HEK293 (cell line): ENCODE data around the gene CLIC4.

Experiments used
- CTCF ChIA-PET: fragments of 350-600 bp; formaldehyde crosslinking; extraction: SDS; loops from one replicate; lab custom pipeline; 2021; ENCODE audit warnings: antibody characterized with exemption; lab: Yijun Ruan, JAX
- POLR2A ChIA-PET: fragments of 300-600 bp; formaldehyde crosslinking; extraction: SDS; loops from one replicate; lab custom pipeline; 2020; ENCODE audit warnings: antibody characterized with exemption, inconsistent platforms; lab: Yijun Ruan, JAX
- H3K27ac ChIP-seq: fragments of 200-500 bp; sonication (Bioruptor generic); 2 replicates; pipeline ENCODE4 v1.5.1; 2014; ENCODE audit warnings: low read depth, low read length, control low read depth, inconsistent platforms; ENCODE audit errors: extremely low read depth
- H3K36me3 ChIP-seq, 2 experiments: fragments of 200-500 bp in 1 of 2; sonication (Bioruptor generic) in 1 of 2; 1 replicate in 1 of 2; 2 replicates in 1 of 2; pipeline ENCODE4 v1.5.1; 2014 to 2017; ENCODE audit warnings: inconsistent platforms in 2 of 2, low read length in 2 of 2; ENCODE audit not compliant: control insufficient read depth in 2 of 2, insufficient read depth in 1 of 2
- H3K4me1 ChIP-seq: fragments of 200-500 bp; sonication (Bioruptor generic); 2 replicates; pipeline ENCODE4 v1.5.1; 2014; ENCODE audit warnings: mild to moderate bottlenecking, low read length, inconsistent platforms; ENCODE audit not compliant: control insufficient read depth, insufficient read depth
- H3K4me3 ChIP-seq: 2 replicates; pipeline ENCODE4 v1.5.1; 2011; ENCODE audit warnings: low read depth, mild to moderate bottlenecking, control low read depth, low read length, moderate library complexity
- H3K9me3 ChIP-seq: fragments of 200-500 bp; sonication (Bioruptor generic); 2 replicates; pipeline ENCODE4 v1.5.1; 2014; ENCODE audit warnings: low read depth, low read length, inconsistent platforms; ENCODE audit not compliant: control insufficient read depth, insufficient read depth
- GLI2 ChIP-seq: fragments of 450-650 bp; formaldehyde crosslinking; IDR thresholded peaks from 2 replicates; pipeline ENCODE4; 2017; ENCODE audit warnings: missing biosample characterization, missing genetic modification characterization, low read depth, borderline replicate concordance
- HOXC10 ChIP-seq: sonication (generic); formaldehyde crosslinking; IDR thresholded peaks from 2 replicates; pipeline ENCODE4 v1.8.1; 2023; ENCODE audit warnings: mild to moderate bottlenecking, missing genetic modification reagents
- OSR2 ChIP-seq: fragments of 450-650 bp; formaldehyde crosslinking; IDR thresholded peaks from 2 replicates; pipeline ENCODE4 v1.5.1; 2016; ENCODE audit warnings: missing biosample characterization, missing genetic modification characterization
- PRDM1 ChIP-seq: fragments of 450-650 bp; formaldehyde crosslinking; IDR thresholded peaks from 2 replicates; pipeline ENCODE4; 2016; ENCODE audit warnings: missing biosample characterization, missing genetic modification characterization
- YY2 ChIP-seq: fragments of 450-650 bp; formaldehyde crosslinking; IDR thresholded peaks from 2 replicates; pipeline ENCODE4 v1.5.1; 2016; ENCODE audit warnings: missing biosample characterization, missing genetic modification characterization
- ZFP69B ChIP-seq: fragments of 450-650 bp; formaldehyde crosslinking; IDR thresholded peaks from 2 replicates; pipeline ENCODE4 v1.5.1; 2016; ENCODE audit warnings: missing biosample characterization, missing genetic modification characterization
- ZNF132 ChIP-seq: fragments of 450-650 bp; formaldehyde crosslinking; IDR thresholded peaks from 2 replicates; pipeline ENCODE4 v1.5.1; 2017; ENCODE audit warnings: missing biosample characterization, missing genetic modification characterization, borderline replicate concordance
- ZNF248 ChIP-seq: fragments of 450-650 bp; formaldehyde crosslinking; IDR thresholded peaks from 2 replicates; pipeline ENCODE4 v1.5.1; 2017; ENCODE audit warnings: missing biosample characterization, missing genetic modification characterization
- ZNF354C ChIP-seq: fragments of 450-650 bp; formaldehyde crosslinking; IDR thresholded peaks from 2 replicates; pipeline ENCODE4 v1.5.1; 2016; ENCODE audit warnings: missing biosample characterization, missing genetic modification characterization, low read depth, borderline replicate concordance
- ZNF596 ChIP-seq: fragments of 450-650 bp; IDR thresholded peaks from 2 replicates; pipeline ENCODE4 v1.5.0; 2018; ENCODE audit warnings: missing biosample characterization, mild to moderate bottlenecking, missing genetic modification characterization, moderate library complexity
- ZNF600 ChIP-seq: fragments of 450-650 bp; formaldehyde crosslinking; IDR thresholded peaks from 2 replicates; pipeline ENCODE4 v1.5.1; 2016; ENCODE audit warnings: missing biosample characterization, missing genetic modification characterization
- ZNF624 ChIP-seq: fragments of 450-650 bp; formaldehyde crosslinking; IDR thresholded peaks from 2 replicates; pipeline ENCODE4 v1.5.1; 2017; ENCODE audit warnings: missing biosample characterization, missing genetic modification characterization
- ZXDB ChIP-seq: fragments of 450-650 bp; formaldehyde crosslinking; IDR thresholded peaks from 2 replicates; pipeline ENCODE4 v1.5.1; 2016; ENCODE audit warnings: missing biosample characterization, missing genetic modification characterization
- TF ChIP-seq, protein P1 (sequence below): fragments of 450-650 bp; IDR thresholded peaks from 2 replicates; pipeline ENCODE4 v1.5.1; 2018; ENCODE audit warnings: missing biosample characterization, missing genetic modification characterization
- TF ChIP-seq, protein P2 (sequence below): fragments of 450-650 bp; formaldehyde crosslinking; IDR thresholded peaks from 2 replicates; pipeline ENCODE4 v1.5.1; 2016; ENCODE audit warnings: missing biosample characterization, missing genetic modification characterization
- TF ChIP-seq, protein P3 (sequence below): fragments of 450-650 bp; formaldehyde crosslinking; IDR thresholded peaks from 2 replicates; pipeline ENCODE4 v1.5.1; 2016; ENCODE audit warnings: missing biosample characterization, missing genetic modification characterization
- TF ChIP-seq, protein P4 (sequence below): fragments of 450-650 bp; formaldehyde crosslinking; IDR thresholded peaks from 2 replicates; pipeline ENCODE4 v1.5.1; 2016; ENCODE audit warnings: missing biosample characterization, missing genetic modification characterization
- TF ChIP-seq, protein P5 (sequence below): fragments of 450-650 bp; formaldehyde crosslinking; IDR thresholded peaks from 2 replicates; pipeline ENCODE4 v1.5.1; 2016; ENCODE audit warnings: missing biosample characterization, missing genetic modification characterization, low read depth

Gene CLIC4

DNA sequence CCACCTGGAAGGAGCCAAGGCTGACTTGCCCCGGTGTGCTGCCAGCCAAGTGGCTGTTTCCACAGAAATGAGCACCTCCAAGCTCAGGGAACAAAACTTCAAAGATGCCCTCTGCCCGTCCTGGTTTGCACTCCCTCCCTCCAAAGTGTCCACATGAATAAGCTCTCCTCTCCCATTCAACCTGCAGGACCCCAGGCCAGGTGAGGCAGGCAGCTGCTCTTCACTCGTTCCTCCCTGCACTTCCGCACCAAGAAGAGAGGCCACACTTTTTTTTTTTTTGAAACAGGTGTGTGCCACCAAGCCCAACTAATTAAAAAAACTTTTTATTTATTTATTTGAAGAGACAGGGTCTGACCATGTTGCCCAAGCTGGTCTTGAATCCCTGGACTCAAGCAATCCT lies 18.5 kb upstream of the CLIC4 start:
- Histone ChIP-seq H3K9me3 (no peaks in the 10 kb centered on the region), H3K36me3 (no peaks in the 10 kb centered on the region), H3K27ac (no peak overlapping the region), H3K4me1 (peaks cover 4% of the 10 kb centered on the region), H3K4me3 (no peak overlapping the region)
- CTCF ChIA-PET = interaction anchor here (0.6 to 1.9 kb wide), 6 partner anchors 18 to 478 kb away, joined by 3 to 8 read pairs (median 4); partner anchors contain the start of gene CLIC4
- TF ChIP-seq, protein P1, sequence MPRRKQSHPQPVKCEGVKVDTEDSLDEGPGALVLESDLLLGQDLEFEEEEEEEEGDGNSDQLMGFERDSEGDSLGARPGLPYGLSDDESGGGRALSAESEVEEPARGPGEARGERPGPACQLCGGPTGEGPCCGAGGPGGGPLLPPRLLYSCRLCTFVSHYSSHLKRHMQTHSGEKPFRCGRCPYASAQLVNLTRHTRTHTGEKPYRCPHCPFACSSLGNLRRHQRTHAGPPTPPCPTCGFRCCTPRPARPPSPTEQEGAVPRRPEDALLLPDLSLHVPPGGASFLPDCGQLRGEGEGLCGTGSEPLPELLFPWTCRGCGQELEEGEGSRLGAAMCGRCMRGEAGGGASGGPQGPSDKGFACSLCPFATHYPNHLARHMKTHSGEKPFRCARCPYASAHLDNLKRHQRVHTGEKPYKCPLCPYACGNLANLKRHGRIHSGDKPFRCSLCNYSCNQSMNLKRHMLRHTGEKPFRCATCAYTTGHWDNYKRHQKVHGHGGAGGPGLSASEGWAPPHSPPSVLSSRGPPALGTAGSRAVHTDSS (tag by site-specific recombination) = no peak
- TF ChIP-seq ZNF600 (no peak), OSR2 (tag by site-specific recombination) (no peak), ZFP69B (tag by site-specific recombination) (no peak), YY2 (tag by site-specific recombination) (no peak), HOXC10 (CRISPR knock-in tag) (no peak), ZNF248 (tag by site-specific recombination) (no peak), GLI2 (no peak), ZNF624 (no peak), ZXDB (tag by site-specific recombination) (no peak), ZNF354C (tag by site-specific recombination) (no peak)
- TF ChIP-seq, protein P2, sequence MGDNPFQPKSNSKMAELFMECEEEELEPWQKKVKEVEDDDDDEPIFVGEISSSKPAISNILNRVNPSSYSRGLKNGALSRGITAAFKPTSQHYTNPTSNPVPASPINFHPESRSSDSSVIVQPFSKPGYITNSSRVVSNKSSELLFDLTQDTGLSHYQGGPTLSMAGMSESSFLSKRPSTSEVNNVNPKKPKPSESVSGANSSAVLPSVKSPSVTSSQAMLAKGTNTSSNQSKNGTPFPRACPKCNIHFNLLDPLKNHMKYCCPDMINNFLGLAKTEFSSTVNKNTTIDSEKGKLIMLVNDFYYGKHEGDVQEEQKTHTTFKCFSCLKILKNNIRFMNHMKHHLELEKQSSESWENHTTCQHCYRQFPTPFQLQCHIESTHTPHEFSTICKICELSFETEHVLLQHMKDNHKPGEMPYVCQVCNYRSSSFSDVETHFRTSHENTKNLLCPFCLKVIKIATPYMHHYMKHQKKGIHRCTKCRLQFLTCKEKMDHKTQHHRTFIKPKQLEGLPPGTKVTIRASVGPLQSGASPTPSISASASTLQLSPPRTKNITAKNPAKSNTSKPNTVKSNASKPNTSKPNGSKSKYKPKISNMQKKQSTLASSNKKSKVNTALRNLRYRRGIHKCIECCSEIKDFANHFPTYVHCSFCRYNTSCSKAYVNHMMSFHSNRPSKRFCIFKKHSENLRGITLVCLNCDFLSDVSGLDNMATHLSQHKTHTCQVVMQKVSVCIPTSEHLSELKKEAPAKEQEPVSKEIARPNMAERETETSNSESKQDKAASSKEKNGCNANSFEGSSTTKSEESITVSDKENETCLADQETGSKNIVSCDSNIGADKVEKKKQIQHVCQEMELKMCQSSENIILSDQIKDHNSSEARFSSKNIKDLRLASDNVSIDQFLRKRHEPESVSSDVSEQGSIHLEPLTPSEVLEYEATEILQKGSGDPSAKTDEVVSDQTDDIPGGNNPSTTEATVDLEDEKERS (tag by site-specific recombination) = no peak
- TF ChIP-seq, all 188 proteins: peak for 0
- POLR2A ChIA-PET = interaction anchor here (1.2 to 2.6 kb wide), 3 partner anchors 18 to 22 kb away, joined by 3 to 19 read pairs (median 5); partner anchors contain the start of gene CLIC4

DNA sequence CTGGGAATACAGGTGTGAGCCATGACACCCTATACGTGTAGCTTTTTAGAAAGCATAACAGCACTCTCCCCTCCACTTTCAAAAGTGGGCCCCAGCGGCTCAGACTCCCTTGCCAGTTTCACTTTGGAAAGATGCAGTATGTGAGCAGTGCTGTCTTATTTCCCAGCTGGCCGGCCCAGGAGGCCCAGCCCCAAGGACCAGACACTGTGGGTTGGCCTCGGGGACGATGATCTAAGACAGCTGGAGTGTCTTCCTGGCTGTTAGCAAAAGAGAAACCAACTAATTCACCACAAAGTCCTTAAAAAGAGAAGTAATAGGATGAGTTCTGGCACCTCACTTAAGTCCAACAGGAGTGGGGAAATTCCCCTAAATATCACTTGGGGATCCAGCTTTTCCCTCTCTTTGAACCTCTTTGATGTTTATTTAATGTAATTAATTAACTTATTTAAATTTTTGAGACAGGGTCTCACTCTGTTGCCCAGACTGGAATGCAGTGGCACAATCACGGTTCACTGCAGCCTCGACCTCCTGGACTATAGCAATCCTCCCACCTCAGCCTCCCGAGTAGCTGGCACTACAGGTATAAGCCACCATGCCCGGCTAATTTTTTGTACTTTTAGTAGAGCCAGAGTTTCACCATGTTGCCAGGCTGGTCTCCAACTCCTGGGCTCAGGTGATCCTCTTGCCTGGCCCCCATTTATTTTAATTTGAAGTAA lies 17.6 kb upstream of the CLIC4 start:
- Histone ChIP-seq H3K27ac (no peak overlapping the region), H3K4me1 (peaks cover 4% of the 10 kb centered on the region), H3K36me3 (no peaks in the 10 kb centered on the region), H3K4me3 (no peak overlapping the region), H3K9me3 (no peaks in the 10 kb centered on the region)
- ChIA-PET POLR2A (interaction anchor here (1.2 to 1.7 kb wide), 2 partner anchors 17 to 23 kb away, joined by 3 to 5 read pairs; partner anchors contain the start of gene CLIC4), CTCF (interaction anchor here (0.8 to 1.2 kb wide), 2 partner anchors 39 to 54 kb away, joined by 4 to 7 read pairs; no protein-coding TSS in a partner anchor)
- TF ChIP-seq, protein P3, sequence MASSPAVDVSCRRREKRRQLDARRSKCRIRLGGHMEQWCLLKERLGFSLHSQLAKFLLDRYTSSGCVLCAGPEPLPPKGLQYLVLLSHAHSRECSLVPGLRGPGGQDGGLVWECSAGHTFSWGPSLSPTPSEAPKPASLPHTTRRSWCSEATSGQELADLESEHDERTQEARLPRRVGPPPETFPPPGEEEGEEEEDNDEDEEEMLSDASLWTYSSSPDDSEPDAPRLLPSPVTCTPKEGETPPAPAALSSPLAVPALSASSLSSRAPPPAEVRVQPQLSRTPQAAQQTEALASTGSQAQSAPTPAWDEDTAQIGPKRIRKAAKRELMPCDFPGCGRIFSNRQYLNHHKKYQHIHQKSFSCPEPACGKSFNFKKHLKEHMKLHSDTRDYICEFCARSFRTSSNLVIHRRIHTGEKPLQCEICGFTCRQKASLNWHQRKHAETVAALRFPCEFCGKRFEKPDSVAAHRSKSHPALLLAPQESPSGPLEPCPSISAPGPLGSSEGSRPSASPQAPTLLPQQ = peak; percentile 78
- TF ChIP-seq ZNF132 (tag by site-specific recombination) (no peak), ZNF596 (tag by site-specific recombination) (no peak), PRDM1 (tag by site-specific recombination) (peak; percentile 76)
- TF ChIP-seq, protein P4, sequence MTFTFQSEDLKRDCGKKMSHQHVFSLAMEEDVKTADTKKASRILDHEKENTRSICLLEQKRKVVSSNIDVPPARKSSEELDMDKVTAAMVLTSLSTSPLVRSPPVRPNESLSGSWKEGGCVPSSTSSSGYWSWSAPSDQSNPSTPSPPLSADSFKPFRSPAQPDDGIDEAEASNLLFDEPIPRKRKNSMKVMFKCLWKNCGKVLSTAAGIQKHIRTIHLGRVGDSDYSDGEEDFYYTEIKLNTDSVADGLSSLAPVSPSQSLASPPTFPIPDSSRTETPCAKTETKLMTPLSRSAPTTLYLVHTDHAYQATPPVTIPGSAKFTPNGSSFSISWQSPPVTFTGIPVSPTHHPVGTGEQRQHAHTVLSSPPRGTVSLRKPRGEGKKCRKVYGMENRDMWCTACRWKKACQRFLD (tag by site-specific recombination) = no peak
- TF ChIP-seq, protein P5, sequence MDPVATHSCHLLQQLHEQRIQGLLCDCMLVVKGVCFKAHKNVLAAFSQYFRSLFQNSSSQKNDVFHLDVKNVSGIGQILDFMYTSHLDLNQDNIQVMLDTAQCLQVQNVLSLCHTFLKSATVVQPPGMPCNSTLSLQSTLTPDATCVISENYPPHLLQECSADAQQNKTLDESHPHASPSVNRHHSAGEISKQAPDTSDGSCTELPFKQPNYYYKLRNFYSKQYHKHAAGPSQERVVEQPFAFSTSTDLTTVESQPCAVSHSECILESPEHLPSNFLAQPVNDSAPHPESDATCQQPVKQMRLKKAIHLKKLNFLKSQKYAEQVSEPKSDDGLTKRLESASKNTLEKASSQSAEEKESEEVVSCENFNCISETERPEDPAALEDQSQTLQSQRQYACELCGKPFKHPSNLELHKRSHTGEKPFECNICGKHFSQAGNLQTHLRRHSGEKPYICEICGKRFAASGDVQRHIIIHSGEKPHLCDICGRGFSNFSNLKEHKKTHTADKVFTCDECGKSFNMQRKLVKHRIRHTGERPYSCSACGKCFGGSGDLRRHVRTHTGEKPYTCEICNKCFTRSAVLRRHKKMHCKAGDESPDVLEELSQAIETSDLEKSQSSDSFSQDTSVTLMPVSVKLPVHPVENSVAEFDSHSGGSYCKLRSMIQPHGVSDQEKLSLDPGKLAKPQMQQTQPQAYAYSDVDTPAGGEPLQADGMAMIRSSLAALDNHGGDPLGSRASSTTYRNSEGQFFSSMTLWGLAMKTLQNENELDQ (tag by site-specific recombination) = no peak
